ENCODE measurements around the gene ARHGAP25.

ARHGAP25 gene

DNA sequence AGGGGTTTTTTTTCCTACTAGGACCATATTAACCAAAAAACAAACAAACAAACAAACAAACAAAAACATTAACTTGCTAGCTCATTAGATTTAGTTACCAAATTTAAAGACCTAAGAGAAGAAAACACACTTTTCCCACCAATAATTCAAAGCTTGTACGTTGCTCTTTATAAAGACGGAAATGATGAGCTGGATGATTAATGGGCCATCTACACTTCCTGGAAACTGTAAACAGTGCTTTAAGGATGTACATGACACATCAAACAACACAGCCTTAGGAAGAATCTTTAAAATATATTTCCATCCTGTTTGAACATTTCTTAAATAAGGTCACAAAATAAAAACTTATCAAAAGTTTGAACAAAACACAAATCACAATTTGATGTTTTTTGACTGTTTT is 135.6 kb downstream of the ARHGAP25 start:
- DNase-seq (ENCODE audit: low read depth) = no peak
- H3K4me3 ChIP-seq (ENCODE audit: low read depth, low read length) = no peak overlapping the region
- TF ChIP-seq, protein P1, sequence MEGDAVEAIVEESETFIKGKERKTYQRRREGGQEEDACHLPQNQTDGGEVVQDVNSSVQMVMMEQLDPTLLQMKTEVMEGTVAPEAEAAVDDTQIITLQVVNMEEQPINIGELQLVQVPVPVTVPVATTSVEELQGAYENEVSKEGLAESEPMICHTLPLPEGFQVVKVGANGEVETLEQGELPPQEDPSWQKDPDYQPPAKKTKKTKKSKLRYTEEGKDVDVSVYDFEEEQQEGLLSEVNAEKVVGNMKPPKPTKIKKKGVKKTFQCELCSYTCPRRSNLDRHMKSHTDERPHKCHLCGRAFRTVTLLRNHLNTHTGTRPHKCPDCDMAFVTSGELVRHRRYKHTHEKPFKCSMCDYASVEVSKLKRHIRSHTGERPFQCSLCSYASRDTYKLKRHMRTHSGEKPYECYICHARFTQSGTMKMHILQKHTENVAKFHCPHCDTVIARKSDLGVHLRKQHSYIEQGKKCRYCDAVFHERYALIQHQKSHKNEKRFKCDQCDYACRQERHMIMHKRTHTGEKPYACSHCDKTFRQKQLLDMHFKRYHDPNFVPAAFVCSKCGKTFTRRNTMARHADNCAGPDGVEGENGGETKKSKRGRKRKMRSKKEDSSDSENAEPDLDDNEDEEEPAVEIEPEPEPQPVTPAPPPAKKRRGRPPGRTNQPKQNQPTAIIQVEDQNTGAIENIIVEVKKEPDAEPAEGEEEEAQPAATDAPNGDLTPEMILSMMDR (IDR thresholded peaks at IDR 0.05; ENCODE audit: low read depth, low read length, missing control alignments) = no peak
- in situ Hi-C loops (cut with HindIII; ENCODE audit: low sequenced_read_pairs) = no loop called here

DNA sequence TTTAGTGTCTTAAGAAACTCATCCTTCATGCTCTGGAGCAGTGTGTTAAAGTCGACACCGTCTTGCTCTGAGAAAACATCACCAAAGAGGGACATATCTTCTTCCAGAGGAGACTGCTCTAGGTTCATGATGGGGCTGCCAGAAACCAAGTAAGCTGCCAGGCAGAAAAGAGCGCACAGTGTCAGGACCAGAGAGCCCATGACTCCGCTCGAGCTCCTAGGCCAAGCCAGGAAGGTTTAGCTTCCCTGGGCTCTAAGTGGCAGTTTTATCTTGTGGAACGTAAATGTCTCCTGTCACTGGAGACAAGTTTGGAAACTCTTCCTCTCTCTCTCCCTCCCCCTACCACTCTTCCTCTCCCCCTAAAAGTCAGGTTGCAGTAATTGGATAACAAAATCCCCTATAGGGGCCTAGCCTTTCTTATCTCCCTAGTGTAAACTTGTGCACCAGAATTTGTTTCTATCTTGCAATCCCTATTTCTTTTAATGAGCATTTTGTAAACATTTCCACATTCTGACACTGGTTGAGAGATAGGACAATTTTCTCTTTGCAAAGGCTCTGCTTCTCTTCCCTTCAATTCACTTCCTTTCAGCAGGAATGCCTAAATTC is 136.7 kb downstream of the ARHGAP25 start, which contains the start of gene BMP10:
TSS of gene BMP10 (minus strand) at position 239 of the 606 bp plus-strand sequence. CDS start at position 200, 39 bp downstream.
- TF ChIP-seq, protein P1 (IDR thresholded peaks at IDR 0.05; ENCODE audit: low read depth, low read length, missing control alignments) = no peak
- in situ Hi-C loops (cut with HindIII; ENCODE audit: low sequenced_read_pairs) = no loop called here
- H3K4me3 ChIP-seq (ENCODE audit: low read depth, low read length) = no peak within 1 kb of the TSS
- DNase-seq (ENCODE audit: low read depth) = no peak

Measured in astrocyte of the cerebellum (primary cell).